Naive B cell (primary cell): Measurements from ENCODE around the gene ZDHHC13. TPM values are rescaled to one million over a fixed set of nuclear protein-coding genes. Genes with fewer than 3 reads are reported as not detected.

Source experiments
- ATAC-seq, 2 donors: fragments of 150-1000 bp; cut with Tn5 transposase; 2 replicates each; pipeline ENCODE4 v1.10.0; 2021; ENCODE audit warnings: low read depth in 2 of 2, mild to moderate bottlenecking in 2 of 2, moderate library complexity in 2 of 2
- DNase-seq: peaks from one replicate; pipeline ENCODE4 v3.0.0; 2022
- H3K27ac Mint-ChIP-seq, 6 donors: one replicate each; pipeline ENCODE4 v1.8.0; 2020 to 2022; ENCODE audit warnings: mild to moderate bottlenecking in 6 of 6, mixed read lengths in 6 of 6, moderate library complexity in 5 of 6, inconsistent platforms in 2 of 6
- H3K27me3 Mint-ChIP-seq, 3 donors: one replicate each; pipeline ENCODE4 v1.8.0; 2021 to 2022; ENCODE audit warnings: mixed read lengths in 3 of 3, mild to moderate bottlenecking in 1 of 3
- H3K36me3 Mint-ChIP-seq, 2 donors: one replicate each; pipeline ENCODE4 v1.8.0; 2020 to 2022; ENCODE audit warnings: mixed read lengths in 2 of 2, inconsistent platforms in 1 of 2, mild to moderate bottlenecking in 1 of 2
- H3K4me1 Mint-ChIP-seq, 3 donors: one replicate each; pipeline ENCODE4 v1.8.0; 2020 to 2022; ENCODE audit warnings: mixed read lengths in 3 of 3, inconsistent platforms in 1 of 3, mild to moderate bottlenecking in 1 of 3, moderate library complexity in 1 of 3
- H3K4me3 Mint-ChIP-seq, 8 donors: one replicate each; pipeline ENCODE4 v1.8.0; 2020 to 2022; ENCODE audit warnings: mild to moderate bottlenecking in 8 of 8, mixed read lengths in 8 of 8, moderate library complexity in 8 of 8, inconsistent platforms in 2 of 8
- H3K9me3 Mint-ChIP-seq, 7 donors: one replicate each; pipeline ENCODE4 v1.8.0; 2020 to 2022; ENCODE audit warnings: mixed read lengths in 7 of 7, mild to moderate bottlenecking in 5 of 7, inconsistent platforms in 2 of 7, moderate library complexity in 1 of 7
- polyA plus RNA-seq, 6 donors: library from polyadenylated mRNA; unstranded; fragments of 300-500 nt; fragmentation: Illumina TruSeq; gene quantifications; one replicate each; pipeline ENCODE4 v1.2.3, GENCODE V29; 2021; ENCODE audit warnings: low read depth in 6 of 6

The ZDHHC13 gene
- polyA plus RNA-seq, 6 donors from 2014 or later, result 3.6 to 15.5 (median 12.6) TPM

- Mint-ChIP-seq H3K36me3 (peaks cover 32 to 68% of the 10 kb centered on the region in 2 donors), H3K4me1 (peaks cover 0 to 3% (median 0%) of the 10 kb centered on the region in 3 donors), H3K27me3 (no peaks in the 10 kb centered on the region), H3K9me3 (no peaks in the 10 kb centered on the region), H3K4me3 (no peak overlapping the region), H3K27ac (peak overlapping the region in 1 of 6 donors; percentile 23)
- ATAC-seq, result no peak
- no peak for DNase-seq
Observed at GRCh38 chr11:19161651-19162050, 44.7 kb downstream of the ZDHHC13 start.

- DNase-seq (no peak), ATAC-seq (no peak)
- H3K4me3 Mint-ChIP-seq, result no peak overlapping the region
- H3K9me3 Mint-ChIP-seq, result no peaks in the 10 kb centered on the region
- peaks cover 0 to 3% (median 0%) of the 10 kb centered on the region in 3 donors for H3K4me1 Mint-ChIP-seq
- no peaks in the 10 kb centered on the region for H3K27me3 Mint-ChIP-seq
- no peak overlapping the region for H3K27ac Mint-ChIP-seq
- H3K36me3 Mint-ChIP-seq, result peaks cover 38 to 61% of the 10 kb centered on the region in 2 donors
Observed at GRCh38 chr11:19162951-19163505, 46.1 kb downstream of the ZDHHC13 start.

GRCh38 chr11:19163617-19164016, 46.6 kb downstream of the ZDHHC13 start:
- ATAC-seq (no peak), DNase-seq (no peak)
- Mint-ChIP-seq H3K4me1 (peaks cover 0 to 3% (median 0%) of the 10 kb centered on the region in 3 donors), H3K27me3 (no peaks in the 10 kb centered on the region), H3K27ac (no peak overlapping the region), H3K9me3 (no peaks in the 10 kb centered on the region), H3K36me3 (peaks cover 44 to 67% of the 10 kb centered on the region in 2 donors), H3K4me3 (no peak overlapping the region)

- no peak overlapping the region for H3K27ac Mint-ChIP-seq
- H3K4me1 Mint-ChIP-seq, result peaks cover 0 to 3% (median 0%) of the 10 kb centered on the region in 3 donors
- H3K27me3 Mint-ChIP-seq, result no peaks in the 10 kb centered on the region
- no peak for ATAC-seq
- H3K36me3 Mint-ChIP-seq, result peaks cover 45 to 63% of the 10 kb centered on the region in 2 donors
- H3K9me3 Mint-ChIP-seq, result no peaks in the 10 kb centered on the region
- no peak for DNase-seq
- H3K4me3 Mint-ChIP-seq, result no peak overlapping the region
Observed at GRCh38 chr11:19164230-19164855, 47.4 kb downstream of the ZDHHC13 start.

GRCh38 chr11:19164881-19165280, 47.9 kb downstream of the ZDHHC13 start:
- Mint-ChIP-seq H3K9me3 (no peaks in the 10 kb centered on the region), H3K27me3 (no peaks in the 10 kb centered on the region), H3K4me3 (no peak overlapping the region), H3K27ac (no peak overlapping the region), H3K36me3 (peaks cover 45 to 61% of the 10 kb centered on the region in 2 donors), H3K4me1 (peaks cover 0 to 3% (median 0%) of the 10 kb centered on the region in 3 donors)
- DNase-seq (no peak), ATAC-seq (no peak)

- Mint-ChIP-seq H3K27me3 (no peaks in the 10 kb centered on the region), H3K9me3 (no peaks in the 10 kb centered on the region), H3K27ac (no peak overlapping the region), H3K4me3 (no peak overlapping the region), H3K36me3 (peaks cover 49 to 65% of the 10 kb centered on the region in 2 donors), H3K4me1 (no peaks in the 10 kb centered on the region)
- ATAC-seq (no peak), DNase-seq (no peak)
Observed at GRCh38 chr11:19168090-19168489, 51.1 kb downstream of the ZDHHC13 start.

- Mint-ChIP-seq H3K27me3 (no peaks in the 10 kb centered on the region), H3K4me1 (peaks cover 0 to 4% (median 0%) of the 10 kb centered on the region in 3 donors), H3K36me3 (peaks cover 30 to 41% of the 10 kb centered on the region in 2 donors), H3K4me3 (no peak overlapping the region), H3K9me3 (no peaks in the 10 kb centered on the region), H3K27ac (peak overlapping the region in 1 of 6 donors; percentile 18)
- ATAC-seq (no peak), DNase-seq (no peak)
Observed at GRCh38 chr11:19173004-19173689, 56.2 kb downstream of the ZDHHC13 start.

GRCh38 chr11:19173964-19174638, 57.1 kb downstream of the ZDHHC13 start:
- H3K27ac Mint-ChIP-seq, result peak overlapping the region in 1 of 6 donors; percentile 19
- peaks cover 0 to 5% (median 0%) of the 10 kb centered on the region in 7 donors for H3K9me3 Mint-ChIP-seq
- ATAC-seq, result no peak
- no peaks in the 10 kb centered on the region for H3K27me3 Mint-ChIP-seq
- no peak for DNase-seq
- H3K4me3 Mint-ChIP-seq, result no peak overlapping the region
- H3K4me1 Mint-ChIP-seq, result peaks cover 0 to 4% (median 0%) of the 10 kb centered on the region in 3 donors
- peaks cover 28 to 36% of the 10 kb centered on the region in 2 donors for H3K36me3 Mint-ChIP-seq

- DNase-seq, result no peak
- H3K9me3 Mint-ChIP-seq, result peaks cover 0 to 5% (median 0%) of the 10 kb centered on the region in 7 donors
- peaks cover 0 to 4% (median 0%) of the 10 kb centered on the region in 3 donors for H3K4me1 Mint-ChIP-seq
- peaks cover 24 to 28% of the 10 kb centered on the region in 2 donors for H3K36me3 Mint-ChIP-seq
- H3K27ac Mint-ChIP-seq, result peak overlapping the region in 2 of 6 donors; percentile 7 to 21
- no peak for ATAC-seq
- no peaks in the 10 kb centered on the region for H3K27me3 Mint-ChIP-seq
- no peak overlapping the region for H3K4me3 Mint-ChIP-seq
Observed at GRCh38 chr11:19176629-19177186, 59.7 kb downstream of the ZDHHC13 start.

GRCh38 chr11:19181531-19182261, 64.7 kb downstream of the ZDHHC13 start:
- peaks cover 0 to 4% of the 10 kb centered on the region in 2 donors for H3K36me3 Mint-ChIP-seq
- no peaks in the 10 kb centered on the region for H3K27me3 Mint-ChIP-seq
- no peak for DNase-seq
- ATAC-seq, result no peak
- no peaks in the 10 kb centered on the region for H3K4me1 Mint-ChIP-seq
- H3K4me3 Mint-ChIP-seq, result no peak overlapping the region
- H3K27ac Mint-ChIP-seq, result peak overlapping the region in 1 of 6 donors; percentile 25
- H3K9me3 Mint-ChIP-seq, result peaks cover 0 to 5% (median 0%) of the 10 kb centered on the region in 7 donors

GRCh38 chr11:19183646-19184045, 66.7 kb downstream of the ZDHHC13 start:
- Mint-ChIP-seq H3K27me3 (no peaks in the 10 kb centered on the region), H3K4me3 (no peak overlapping the region), H3K36me3 (peaks cover 0 to under 1% of the 10 kb centered on the region in 2 donors), H3K9me3 (peaks cover 0 to 1% (median 0%) of the 10 kb centered on the region in 7 donors), H3K4me1 (no peaks in the 10 kb centered on the region), H3K27ac (peak overlapping the region in 1 of 6 donors; percentile 71)
- DNase-seq, result no peak
- ATAC-seq, result no peak

- no peak overlapping the region for H3K27ac Mint-ChIP-seq
Observed at GRCh38 chr11:19185036-19185435, 68.1 kb downstream of the ZDHHC13 start.

More at GRCh38 chr11:19185036-19185435, 68.1 kb downstream of the ZDHHC13 start:
- no peaks in the 10 kb centered on the region for H3K4me1 Mint-ChIP-seq
- no peak for ATAC-seq
- no peaks in the 10 kb centered on the region for H3K36me3 Mint-ChIP-seq
- no peaks in the 10 kb centered on the region for H3K27me3 Mint-ChIP-seq
- no peaks in the 10 kb centered on the region for H3K9me3 Mint-ChIP-seq
- no peak overlapping the region for H3K4me3 Mint-ChIP-seq
- DNase-seq, result no peak
